Stimulated activated CD8-positive, alpha-beta memory T cell treated with anti-CD3 and anti-CD28 coated beads, Interleukin-4, amount 100 ng/mL, for 1 hour (primary cell): ENCODE measurements around the gene FGF14.
"Not testable (repeated sequence)": the region's sequence is repeated elsewhere in the genome, so short reads cannot be mapped to it uniquely, and the experiment has no call there.

Experiments
- DNase-seq, 2 donors: peaks; one replicate each; pipeline ENCODE4 v3.0.0-alpha.2; 2020; ENCODE audit warnings: low read depth in 2 of 2, low spot score in 1 of 2

Gene FGF14

GRCh38 chr13:101875717-101876393 lies 526.0 kb downstream of the FGF14 start:
- DNase-seq = no peak

GRCh38 chr13:101875091-101875490 lies 526.8 kb downstream of the FGF14 start:
- DNase-seq = no peak

- DNase-seq = no peak
Observed at GRCh38 chr13:101869553-101869952, 532.3 kb downstream of the FGF14 start.

GRCh38 chr13:101868585-101869469 lies 533.0 kb downstream of the FGF14 start:
- no peak for DNase-seq

- DNase-seq = no peak
Observed at GRCh38 chr13:101866889-101867581, 534.8 kb downstream of the FGF14 start.

GRCh38 chr13:101858860-101859259 lies 543.0 kb downstream of the FGF14 start:
- DNase-seq = no peak

GRCh38 chr13:101846701-101847100 lies 555.1 kb downstream of the FGF14 start:
- DNase-seq = no peak

- no peak for DNase-seq
Observed at GRCh38 chr13:101846249-101846648, 555.6 kb downstream of the FGF14 start.

- DNase-seq = no peak
Observed at GRCh38 chr13:101845245-101846020, 556.4 kb downstream of the FGF14 start.

- DNase-seq = no peak
Observed at GRCh38 chr13:101841698-101842097, 560.1 kb downstream of the FGF14 start.

- no peak for DNase-seq
Observed at GRCh38 chr13:101838323-101838722, 563.5 kb downstream of the FGF14 start.

- not testable (repeated sequence) for DNase-seq
Observed at GRCh38 chr13:101837778-101838177, 564.1 kb downstream of the FGF14 start.

- no peak for DNase-seq
Observed at GRCh38 chr13:101837288-101837687, 564.6 kb downstream of the FGF14 start.

- DNase-seq = no peak
Observed at GRCh38 chr13:101835920-101836319, 565.9 kb downstream of the FGF14 start.

GRCh38 chr13:101833671-101834070 lies 568.2 kb downstream of the FGF14 start:
- no peak for DNase-seq

- DNase-seq = no peak
Observed at GRCh38 chr13:101830035-101830434, 571.8 kb downstream of the FGF14 start.

GRCh38 chr13:101829484-101829883 lies 572.4 kb downstream of the FGF14 start:
- DNase-seq = no peak

- no peak for DNase-seq
Observed at GRCh38 chr13:101828119-101828518, 573.7 kb downstream of the FGF14 start.

GRCh38 chr13:101817898-101818297 lies 584.0 kb downstream of the FGF14 start:
- no peak for DNase-seq

- no peak for DNase-seq
Observed at GRCh38 chr13:101811881-101812280, 590.0 kb downstream of the FGF14 start.

- DNase-seq = no peak
Observed at GRCh38 chr13:101811284-101811839, 590.5 kb downstream of the FGF14 start.
